ENCODE data around the gene PLA2G2F.
"Not testable (repeated sequence)": the region's sequence is repeated elsewhere in the genome, so short reads cannot be mapped to it uniquely, and the experiment has no call there.

The PLA2G2F gene

GRCh38 chr1:20115479-20115878, 23.6 kb upstream of the PLA2G2F start:
- no peak for DNase-seq

DNA sequence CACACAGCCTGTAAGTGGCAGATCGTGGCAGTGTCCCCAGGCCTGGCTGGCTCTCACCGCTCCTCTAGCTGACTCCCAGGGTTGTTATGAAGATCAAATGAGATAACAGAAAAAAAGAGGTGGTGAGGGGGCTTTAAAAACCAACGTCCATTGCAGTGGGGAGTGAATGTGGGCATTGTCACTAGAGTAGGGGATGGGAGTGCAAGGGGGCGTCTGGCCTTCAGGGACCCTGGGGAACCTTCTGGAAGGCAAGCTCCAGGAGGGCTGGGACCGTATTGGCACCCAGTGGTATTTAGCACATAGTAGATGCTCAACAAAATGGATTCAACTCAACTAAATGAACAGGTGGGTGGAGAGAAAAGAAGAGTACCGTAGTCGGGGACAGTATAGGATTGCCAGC, 23.2 kb upstream of the PLA2G2F start:
- DNase-seq = no peak

- DNase-seq = no peak
These were observed 21.9 kb upstream of the PLA2G2F start for GRCh38 chr1:20117236-20117635.

DNA sequence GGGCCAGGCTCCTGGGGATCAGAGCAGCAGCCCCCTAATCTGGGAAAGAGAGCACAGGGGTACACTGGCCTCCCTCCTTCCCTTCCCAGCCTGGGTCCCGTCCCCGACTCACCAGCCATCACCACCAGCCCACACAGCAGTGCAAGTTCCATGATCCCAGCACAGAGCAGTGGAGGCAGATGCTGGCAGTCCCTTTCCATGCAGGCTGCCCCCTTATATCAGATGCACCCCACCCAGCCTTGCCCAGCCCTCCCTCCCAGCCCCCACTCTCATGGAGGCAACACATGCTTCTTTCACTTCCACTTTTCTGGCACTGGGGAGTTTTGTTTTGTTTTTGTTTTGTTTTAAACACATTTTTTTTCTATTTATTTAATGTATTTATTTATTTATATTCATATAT, 19.8 kb upstream of the PLA2G2F start, which contains the start of gene PLA2G2D:
Gene PLA2G2D (minus strand): TSS at position 190 of the 400 bp plus-strand sequence. CDS start 38 bp downstream, at position 152.
- no peak for DNase-seq

- DNase-seq = no peak
These were observed 18.3 kb upstream of the PLA2G2F start for GRCh38 chr1:20120796-20121195.

DNA sequence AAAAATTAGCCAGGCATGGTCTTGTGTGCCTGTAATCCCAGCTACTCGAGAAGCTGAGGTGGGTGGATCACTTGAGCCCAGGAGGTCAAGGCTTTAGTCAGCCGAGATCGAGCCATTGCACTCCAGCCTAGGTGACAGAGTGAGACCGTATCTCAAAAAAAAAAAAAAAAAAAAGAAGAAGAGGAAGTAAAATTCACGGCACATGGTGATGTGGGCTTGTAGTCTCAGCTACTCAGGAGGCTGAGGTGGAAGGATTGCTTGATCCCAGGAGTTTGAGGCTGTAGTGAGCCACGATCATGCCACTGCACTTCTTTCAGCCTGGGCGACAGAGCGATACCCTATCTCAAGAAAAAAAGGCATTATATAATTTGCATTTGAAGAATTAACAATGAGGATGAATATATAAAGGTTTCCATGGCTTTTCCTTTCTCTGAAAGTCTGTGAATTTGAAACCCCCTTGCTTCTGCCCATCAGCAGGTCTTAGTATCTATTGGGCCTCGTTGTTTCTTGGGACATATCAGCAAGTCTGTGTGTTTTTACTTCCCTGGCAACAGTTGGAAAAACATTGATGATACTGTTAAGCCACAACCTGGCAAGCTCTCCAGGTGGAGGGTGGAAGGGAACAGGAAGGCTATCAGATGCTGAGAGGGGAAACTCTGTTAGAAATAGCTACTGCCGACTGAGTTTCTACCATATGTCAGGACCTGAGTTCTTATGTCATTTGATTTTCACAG, 15.2 kb upstream of the PLA2G2F start:
- DNase-seq = no peak

DNA sequence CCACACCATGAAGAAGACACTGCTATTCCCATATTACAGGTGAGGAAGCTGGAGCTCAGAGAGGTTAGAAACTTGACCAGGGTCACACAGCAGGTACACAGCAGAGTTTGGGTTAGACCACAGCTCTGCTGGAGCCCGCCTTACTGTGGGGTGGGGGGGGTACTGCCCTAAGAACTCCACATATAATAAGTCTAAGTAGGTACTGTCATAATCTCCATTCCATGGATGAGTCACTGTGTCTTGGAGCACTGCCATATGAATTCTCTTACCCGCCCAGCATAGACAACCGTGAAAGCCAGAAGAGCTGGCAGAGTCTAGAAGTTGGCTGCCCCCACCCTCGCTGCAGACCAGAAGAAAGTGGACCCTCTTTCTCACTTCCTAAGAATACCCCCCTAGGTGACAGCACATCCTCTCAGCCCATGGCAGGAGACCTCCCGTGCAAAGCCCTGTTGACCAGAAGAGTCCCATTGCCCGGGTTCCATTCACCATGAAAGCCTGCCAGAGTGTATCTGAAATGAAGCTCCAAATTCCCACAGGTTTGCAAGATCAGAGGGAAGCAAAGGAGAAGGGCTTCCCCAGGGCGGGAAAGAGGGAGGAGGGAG, 14.6 kb upstream of the PLA2G2F start:
- no peak for DNase-seq

GRCh38 chr1:20125100-20125499, 14.0 kb upstream of the PLA2G2F start:
- DNase-seq = no peak

- no peak for DNase-seq
These were observed 12.9 kb upstream of the PLA2G2F start for GRCh38 chr1:20126041-20126805.

GRCh38 chr1:20126806-20127440, 12.2 kb upstream of the PLA2G2F start:
- DNase-seq = no peak

DNA sequence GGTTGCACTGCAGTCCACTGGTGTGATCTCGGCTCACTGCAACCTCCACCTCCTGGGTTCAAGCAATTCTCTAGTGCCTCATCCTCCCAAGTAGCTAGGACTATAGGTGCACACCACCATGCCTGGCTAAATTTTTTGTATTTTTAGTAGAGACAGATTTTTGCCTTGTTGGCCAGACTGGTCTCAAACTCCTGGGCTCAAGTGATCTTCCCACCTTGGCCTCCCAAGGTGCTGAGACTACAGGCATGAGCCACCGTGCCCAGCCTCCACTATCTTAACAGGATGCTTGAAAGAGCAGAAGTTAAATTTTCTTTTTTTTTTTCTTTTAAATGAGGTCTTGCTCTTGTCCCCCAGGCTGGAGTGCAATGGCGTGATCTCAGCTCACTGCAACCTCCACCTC, 8.6 kb upstream of the PLA2G2F start:
- not testable (repeated sequence) for DNase-seq

DNA sequence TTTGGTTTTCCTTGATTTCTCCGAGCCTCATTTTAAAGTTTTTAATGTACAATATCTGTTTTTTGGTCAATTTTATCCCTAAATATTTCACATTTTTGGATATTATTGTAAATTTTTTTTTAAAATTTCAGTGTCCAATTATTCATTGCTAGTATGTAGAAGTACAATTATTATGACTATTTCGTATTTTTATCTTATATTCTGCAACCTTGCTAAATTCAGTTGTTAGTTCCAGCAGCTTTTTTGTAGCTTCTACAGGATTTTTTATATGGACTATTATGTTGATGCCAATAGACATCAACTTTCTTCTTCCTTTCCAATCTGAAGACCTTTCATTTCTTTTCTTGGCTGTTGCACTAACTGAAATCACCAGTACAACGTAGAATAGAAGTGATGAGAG, 4.1 kb upstream of the PLA2G2F start:
- no peak for DNase-seq

DNA sequence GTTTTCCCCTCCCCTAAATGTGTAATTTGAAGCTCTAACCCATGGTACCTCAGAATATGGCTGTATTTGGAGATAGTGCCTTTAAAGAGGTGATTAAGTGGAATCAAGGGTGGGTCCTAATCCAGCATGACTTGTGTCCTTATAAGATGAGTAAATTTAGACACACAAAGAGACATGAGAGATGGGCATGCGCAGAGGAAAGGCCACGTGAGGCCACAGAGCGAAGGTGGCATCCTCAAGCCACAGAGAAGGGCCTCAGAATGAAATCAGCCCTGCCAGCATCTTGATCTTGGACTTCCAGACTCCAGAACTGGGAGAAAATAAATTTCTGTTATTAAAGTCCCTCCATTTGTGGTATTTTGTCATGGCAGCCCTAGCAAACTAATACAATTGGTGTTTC, 2.9 kb upstream of the PLA2G2F start:
- DNase-seq = no peak

- no peak for DNase-seq
These were observed 2.1 kb upstream of the PLA2G2F start for GRCh38 chr1:20137055-20137454.

DNA sequence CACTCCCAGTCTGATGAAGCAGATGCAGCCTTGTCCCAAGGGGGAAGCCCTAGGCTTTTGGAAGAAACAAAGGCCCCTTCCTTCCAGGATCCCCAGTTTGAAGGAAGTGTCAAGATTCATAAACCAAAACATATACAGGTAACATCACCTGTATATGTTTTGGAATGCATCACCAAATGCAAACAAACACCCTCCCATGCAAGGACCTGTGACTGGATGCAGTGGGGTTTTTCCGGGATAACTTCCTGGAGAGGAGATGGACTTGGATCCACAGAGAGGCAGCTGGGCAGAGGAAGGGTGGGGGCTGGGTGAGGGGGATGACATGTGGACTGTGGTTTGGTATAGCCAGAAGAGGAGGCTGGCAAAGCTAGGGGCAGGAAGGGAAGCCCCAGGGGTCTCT, 1.5 kb upstream of the PLA2G2F start:
- no peak for DNase-seq

DNA sequence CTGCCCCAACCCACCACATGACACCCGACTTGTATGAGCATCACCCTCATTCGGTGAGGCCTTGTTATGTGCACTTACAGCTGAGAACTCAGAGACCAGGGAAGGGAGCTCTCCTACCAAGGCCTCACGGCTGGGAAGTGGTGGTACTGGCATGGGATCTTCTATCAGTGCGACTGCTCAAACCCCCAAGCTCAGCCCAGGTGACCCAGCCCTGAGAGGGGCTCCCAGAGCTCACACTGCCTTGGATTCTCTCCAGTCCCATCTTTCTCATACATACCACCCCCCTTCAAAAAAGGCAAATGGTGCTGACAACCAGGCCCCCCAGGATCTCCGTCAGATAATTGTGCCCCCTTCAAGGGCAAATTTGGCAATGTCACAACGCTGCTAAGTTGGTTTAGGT, 777 bp upstream of the PLA2G2F start:
- DNase-seq = no peak

- no peak for DNase-seq
These were observed 871 bp downstream of the PLA2G2F start for GRCh38 chr1:20139776-20140612.

GRCh38 chr1:20141001-20141400, 1.9 kb downstream of the PLA2G2F start:
- DNase-seq = no peak

- DNase-seq = no peak
These were observed 2.3 kb downstream of the PLA2G2F start for GRCh38 chr1:20141466-20141865.

- no peak for DNase-seq
These were observed 3.0 kb downstream of the PLA2G2F start for GRCh38 chr1:20142001-20142710.

GRCh38 chr1:20143318-20143717, 4.2 kb downstream of the PLA2G2F start:
- DNase-seq = no peak

Data from effector CD8-positive, alpha-beta T cell (primary cell).